Stomach (tissue), 4 donors: ENCODE results near the gene ANKRD34B.

ENCODE experiments used
- POLR2A ChIP-seq, 4 donors: fragments of 450-650 bp; IDR thresholded peaks; one replicate each; pipeline ENCODE4 v1.6.1; 2016; ENCODE audit warnings: antibody characterized with exemption in 4 of 4, control low read depth in 2 of 4, mild to moderate bottlenecking in 1 of 4, moderate library complexity in 1 of 4
- POLR2AphosphoS5 ChIP-seq, 3 donors: sonication (generic); formaldehyde crosslinking; IDR thresholded peaks; one replicate each; pipeline ENCODE4 v1.6.1; 2016; ENCODE audit warnings: antibody characterized with exemption in 3 of 3
- TF ChIP-seq, protein P1 (sequence below), 7 experiments: fragments of 450-650 bp in 4 of 7; fragments of 200-600 bp in 3 of 7; sonication (generic) in 3 of 7; IDR thresholded peaks; one replicate each; pipeline ENCODE4 v1.5.1; 2016 to 2019; ENCODE audit warnings: antibody characterized with exemption in 7 of 7, control low read depth in 2 of 7, mild to moderate bottlenecking in 1 of 7

DNA sequence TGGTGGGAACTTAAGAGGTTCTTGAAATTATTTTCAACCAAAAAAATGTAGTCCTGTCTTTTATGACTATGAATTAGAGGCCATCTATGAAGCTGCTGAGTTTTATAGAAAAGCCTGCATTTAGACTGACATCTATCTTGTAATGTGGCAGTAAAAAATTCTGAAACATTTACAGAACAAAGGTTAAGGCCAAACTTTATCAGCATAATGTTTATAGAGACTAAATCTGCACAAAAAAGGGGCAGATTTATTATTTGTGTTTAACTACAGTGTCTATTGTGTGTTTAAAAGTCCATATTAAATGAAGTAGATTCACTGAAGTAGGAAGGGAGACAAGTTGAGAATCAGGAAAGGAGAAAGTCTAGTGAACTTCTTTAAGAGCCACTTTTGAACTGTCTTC, 37.3 kb upstream of the ANKRD34B start:
- TF ChIP-seq, protein P1, sequence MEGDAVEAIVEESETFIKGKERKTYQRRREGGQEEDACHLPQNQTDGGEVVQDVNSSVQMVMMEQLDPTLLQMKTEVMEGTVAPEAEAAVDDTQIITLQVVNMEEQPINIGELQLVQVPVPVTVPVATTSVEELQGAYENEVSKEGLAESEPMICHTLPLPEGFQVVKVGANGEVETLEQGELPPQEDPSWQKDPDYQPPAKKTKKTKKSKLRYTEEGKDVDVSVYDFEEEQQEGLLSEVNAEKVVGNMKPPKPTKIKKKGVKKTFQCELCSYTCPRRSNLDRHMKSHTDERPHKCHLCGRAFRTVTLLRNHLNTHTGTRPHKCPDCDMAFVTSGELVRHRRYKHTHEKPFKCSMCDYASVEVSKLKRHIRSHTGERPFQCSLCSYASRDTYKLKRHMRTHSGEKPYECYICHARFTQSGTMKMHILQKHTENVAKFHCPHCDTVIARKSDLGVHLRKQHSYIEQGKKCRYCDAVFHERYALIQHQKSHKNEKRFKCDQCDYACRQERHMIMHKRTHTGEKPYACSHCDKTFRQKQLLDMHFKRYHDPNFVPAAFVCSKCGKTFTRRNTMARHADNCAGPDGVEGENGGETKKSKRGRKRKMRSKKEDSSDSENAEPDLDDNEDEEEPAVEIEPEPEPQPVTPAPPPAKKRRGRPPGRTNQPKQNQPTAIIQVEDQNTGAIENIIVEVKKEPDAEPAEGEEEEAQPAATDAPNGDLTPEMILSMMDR (IDR thresholded peaks at IDR 0.05), result no peak
- TF ChIP-seq POLR2A (IDR thresholded peaks at IDR 0.05) (no peak), POLR2AphosphoS5 (IDR thresholded peaks at IDR 0.05) (no peak)
